AG10803 (cell line): Measurements from ENCODE around the gene KRT77.

ENCODE experiments used
- DNase-seq: peaks from one replicate; pipeline ENCODE4 v3.0.0; 2010; ENCODE audit warnings: low read depth
- H3K4me3 ChIP-seq: 2 replicates; pipeline ENCODE4 v1.5.1; 2011; ENCODE audit warnings: mild to moderate bottlenecking, low read length, control low read depth
- TF ChIP-seq, protein P1 (sequence below): conservative IDR thresholded peaks from 2 replicates; pipeline ENCODE4 v1.5.1; 2011; ENCODE audit warnings: mild to moderate bottlenecking, low read length, control low read depth, inconsistent platforms

KRT77 gene

DNA sequence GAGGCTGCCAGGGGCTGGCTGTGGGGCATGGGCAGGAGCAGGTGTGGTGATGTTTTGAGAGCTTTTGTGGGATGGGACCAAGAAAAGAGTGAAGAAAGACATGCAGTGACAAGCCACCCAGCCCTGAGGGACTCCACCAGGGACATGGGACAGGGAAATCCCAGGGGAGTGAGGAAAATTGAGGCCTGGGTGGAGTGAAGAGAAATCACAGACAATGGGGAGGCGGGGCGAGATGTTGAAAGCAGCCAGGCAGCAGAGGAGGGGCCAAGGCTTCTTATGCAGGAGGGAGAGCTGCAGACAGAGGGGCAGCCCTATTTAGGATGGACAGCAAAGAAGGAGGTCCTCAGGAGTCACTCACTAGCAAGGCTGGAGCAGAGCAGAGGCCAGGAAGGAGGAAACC lies 18.9 kb downstream of the KRT77 start:
- DNase-seq = no peak
- TF ChIP-seq, protein P1, sequence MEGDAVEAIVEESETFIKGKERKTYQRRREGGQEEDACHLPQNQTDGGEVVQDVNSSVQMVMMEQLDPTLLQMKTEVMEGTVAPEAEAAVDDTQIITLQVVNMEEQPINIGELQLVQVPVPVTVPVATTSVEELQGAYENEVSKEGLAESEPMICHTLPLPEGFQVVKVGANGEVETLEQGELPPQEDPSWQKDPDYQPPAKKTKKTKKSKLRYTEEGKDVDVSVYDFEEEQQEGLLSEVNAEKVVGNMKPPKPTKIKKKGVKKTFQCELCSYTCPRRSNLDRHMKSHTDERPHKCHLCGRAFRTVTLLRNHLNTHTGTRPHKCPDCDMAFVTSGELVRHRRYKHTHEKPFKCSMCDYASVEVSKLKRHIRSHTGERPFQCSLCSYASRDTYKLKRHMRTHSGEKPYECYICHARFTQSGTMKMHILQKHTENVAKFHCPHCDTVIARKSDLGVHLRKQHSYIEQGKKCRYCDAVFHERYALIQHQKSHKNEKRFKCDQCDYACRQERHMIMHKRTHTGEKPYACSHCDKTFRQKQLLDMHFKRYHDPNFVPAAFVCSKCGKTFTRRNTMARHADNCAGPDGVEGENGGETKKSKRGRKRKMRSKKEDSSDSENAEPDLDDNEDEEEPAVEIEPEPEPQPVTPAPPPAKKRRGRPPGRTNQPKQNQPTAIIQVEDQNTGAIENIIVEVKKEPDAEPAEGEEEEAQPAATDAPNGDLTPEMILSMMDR = no peak
- H3K4me3 ChIP-seq = no peak overlapping the region

DNA sequence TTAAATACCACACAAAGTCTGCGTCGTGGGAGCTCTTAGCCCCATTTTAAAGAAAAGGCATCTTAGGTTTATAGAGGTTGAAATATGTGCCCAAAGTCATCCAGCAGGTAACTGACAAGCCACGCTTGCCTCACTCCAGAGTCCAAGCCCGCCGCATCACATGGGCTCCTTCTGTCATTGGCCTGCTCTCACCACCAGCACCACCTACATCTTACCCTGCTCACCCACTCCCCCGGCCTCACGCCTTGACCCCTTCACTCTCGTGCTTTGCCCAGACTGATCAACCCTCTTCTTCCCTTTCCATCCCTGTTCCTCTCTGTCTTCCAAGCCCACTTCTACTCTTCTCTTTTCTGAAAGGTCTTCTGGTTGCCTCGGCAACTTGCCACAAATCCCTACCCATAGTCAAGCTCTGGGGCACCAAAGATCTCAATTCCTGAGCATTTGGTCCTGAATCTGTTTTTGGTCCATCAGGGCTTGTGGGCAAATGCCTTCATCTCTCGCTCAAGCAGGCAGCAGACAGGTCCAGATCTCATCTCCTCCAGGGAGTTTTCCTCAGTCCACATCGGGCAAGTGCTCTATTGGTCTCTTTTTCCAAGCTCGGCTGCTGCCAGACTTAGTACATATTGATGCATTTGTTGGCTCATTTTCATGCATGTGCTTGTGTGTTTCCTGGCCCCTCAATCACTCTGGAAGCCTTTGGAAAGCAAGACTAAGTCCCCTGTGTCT lies 19.6 kb downstream of the KRT77 start:
- TF ChIP-seq, protein P1 = no peak
- no peak for DNase-seq
- no peak overlapping the region for H3K4me3 ChIP-seq

DNA sequence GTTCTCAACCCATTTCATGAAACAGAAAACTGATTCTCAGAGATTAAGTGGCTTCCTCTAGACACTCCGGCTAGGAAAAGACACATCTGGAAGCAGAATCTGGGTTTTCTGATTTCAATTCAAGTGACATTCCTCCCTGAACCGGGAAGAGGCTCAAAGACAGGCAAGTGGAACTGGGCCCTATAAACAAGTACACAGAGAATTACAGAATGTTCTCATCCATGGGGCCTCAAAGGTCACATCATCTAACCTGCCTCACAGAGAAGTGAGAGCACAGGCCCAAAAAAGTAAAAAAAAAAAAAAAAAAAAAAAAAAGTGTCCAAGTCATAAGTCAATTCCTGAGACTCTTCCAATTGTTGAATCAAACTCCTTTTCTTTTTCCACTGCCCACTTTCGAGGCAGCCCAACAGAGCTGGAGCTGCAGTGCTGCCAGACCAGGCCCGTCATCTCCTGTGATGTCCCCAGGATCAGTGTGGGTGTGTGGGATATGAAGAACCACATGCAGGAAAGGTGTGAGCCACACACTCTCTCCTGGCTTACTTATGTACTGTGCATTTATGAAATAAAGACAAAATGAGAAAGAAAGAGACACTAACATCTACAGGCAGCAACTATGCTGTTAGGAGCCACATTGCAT lies 20.3 kb downstream of the KRT77 start:
- no peak for DNase-seq
- H3K4me3 ChIP-seq = no peak overlapping the region
- TF ChIP-seq, protein P1 = no peak

DNA sequence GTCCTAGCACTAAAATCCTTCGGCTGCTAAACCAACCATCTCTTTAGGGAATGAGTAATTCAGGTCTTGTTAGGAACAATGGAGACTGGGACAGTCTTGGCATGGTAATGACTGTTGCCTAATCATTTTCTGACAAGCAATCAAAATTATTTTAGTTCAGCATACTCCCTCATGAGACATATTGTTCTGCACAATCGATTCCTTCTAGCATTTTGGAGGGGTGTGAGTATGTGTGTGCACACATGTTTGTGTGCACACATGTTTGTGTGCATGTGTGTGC lies 21.0 kb downstream of the KRT77 start:
- DNase-seq = no peak
- H3K4me3 ChIP-seq = no peak overlapping the region
- TF ChIP-seq, protein P1 = no peak

DNA sequence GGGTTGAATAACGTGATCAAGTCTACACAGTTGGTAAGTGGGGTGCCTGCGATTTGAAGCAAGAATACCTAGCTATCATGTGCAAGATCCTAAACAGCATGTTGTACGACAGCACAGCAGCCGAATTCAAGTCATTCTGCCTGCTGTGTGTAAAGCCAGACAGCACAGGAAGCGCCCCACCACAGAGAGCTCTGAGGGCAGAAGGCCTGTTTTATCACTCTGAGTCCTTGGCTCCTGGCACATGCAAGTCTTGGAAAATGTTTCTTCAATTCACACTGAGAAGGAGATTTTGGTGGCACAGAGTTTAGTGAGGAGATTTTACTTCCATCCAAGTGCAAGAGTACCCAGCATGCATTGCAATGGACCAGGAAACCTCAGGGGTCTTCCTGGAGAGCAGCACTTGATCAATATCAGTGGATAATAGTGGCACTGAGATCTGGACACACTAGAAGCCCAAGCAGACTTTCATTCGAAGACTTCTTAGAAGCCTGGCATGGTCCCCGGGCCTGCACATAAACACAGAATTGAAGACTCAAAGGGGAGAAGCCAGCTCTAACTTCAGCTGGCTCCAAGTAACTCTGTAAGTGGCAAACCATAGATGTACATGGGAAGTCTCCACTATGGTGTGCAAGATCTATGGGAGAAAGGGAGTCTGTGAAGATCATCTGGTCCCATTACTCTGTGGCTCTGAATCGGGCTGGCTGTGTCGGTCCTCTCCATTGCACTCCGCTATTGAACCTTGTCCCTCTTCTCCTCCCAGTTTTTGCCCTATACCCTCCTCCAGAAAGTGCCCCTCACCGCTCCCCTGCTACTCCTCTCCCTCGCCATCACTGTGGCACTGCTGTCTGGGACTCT lies 21.6 kb downstream of the KRT77 start:
- H3K4me3 ChIP-seq = no peak overlapping the region
- DNase-seq = no peak
- TF ChIP-seq, protein P1 = no peak

DNA sequence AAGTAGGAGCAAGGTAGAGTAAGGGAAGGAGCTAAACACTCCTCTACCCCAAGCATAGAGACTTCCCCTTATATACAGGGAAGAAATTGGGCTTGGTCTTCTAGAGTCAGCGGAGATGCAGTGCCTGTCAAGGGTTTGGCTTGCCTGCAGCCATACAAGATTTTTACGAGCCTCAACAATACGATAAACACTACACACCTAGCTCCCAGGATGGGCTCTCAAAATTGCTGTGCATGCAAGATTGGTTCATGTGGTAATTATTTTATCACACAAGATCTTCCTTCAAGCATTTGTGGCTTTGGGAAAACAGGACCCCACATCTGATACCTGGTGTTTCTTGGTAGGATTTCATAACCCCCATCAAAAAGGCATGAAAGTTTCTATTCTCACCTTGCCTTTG lies 23.0 kb downstream of the KRT77 start, which contains the start of gene KRT1:
KRT1 (minus strand) TSS at position 45 of the 400 bp plus-strand sequence. CDS start 59 bp downstream, outside the sequence.
- DNase-seq = no peak
- TF ChIP-seq, protein P1 = no peak
- no peak within 1 kb of the TSS for H3K4me3 ChIP-seq
